GM18499 (cell line): ENCODE data around the gene CCNL1.

ENCODE experiments used
- ATAC-seq: cut with Tn5 transposase; IDR thresholded peaks from one replicate; pipeline ENCODE4 v1.9.1; 2021; ENCODE audit warnings: moderate number of reproducible peaks; ENCODE audit not compliant: insufficient read depth, unreplicated experiment

The CCNL1 gene

DNA sequence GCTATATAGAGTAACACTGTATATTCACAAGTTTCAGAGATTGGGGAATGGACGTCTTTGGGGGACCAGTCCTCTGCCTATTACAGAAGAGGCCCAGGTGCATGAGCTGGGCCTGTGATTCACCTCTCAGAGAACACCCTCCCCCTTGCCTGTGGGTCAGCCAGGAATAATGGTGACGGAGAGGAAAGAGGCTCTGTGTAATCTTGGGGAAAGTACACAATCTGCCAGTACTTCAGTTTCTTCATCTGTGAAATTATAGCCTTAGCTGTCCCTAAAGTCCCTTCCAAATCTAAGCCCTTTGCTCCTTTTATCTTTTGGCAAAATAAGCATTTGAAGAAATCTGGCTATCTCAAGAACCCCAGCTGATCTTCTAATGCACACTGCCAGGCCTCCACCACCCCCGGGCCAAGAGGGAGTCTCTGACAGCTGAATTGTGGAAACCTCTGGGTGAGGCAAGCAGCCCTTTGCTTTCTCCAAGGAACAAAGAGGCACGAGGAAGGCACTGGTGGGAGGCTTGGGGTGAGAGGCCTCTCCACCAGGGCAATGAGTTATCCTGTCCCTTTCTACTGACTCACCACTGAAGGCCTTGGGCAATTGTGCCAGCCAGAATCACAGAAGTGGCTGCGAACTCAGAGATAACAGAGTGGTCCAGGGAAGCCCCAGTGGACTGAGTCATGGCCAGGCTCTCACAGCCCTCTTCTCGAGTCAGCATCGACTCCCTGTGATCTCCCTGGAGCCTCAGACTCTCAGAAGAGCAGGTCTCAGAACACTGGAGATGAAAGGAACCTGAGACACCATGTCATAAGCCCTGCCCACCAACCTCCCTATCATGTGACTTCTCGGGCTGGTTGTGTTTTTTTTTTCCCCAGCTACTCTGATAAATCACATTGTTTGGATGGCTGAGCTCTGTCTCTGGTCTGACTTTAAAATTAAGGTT lies 31.8 kb downstream of the CCNL1 start:
- ATAC-seq, result no peak

DNA sequence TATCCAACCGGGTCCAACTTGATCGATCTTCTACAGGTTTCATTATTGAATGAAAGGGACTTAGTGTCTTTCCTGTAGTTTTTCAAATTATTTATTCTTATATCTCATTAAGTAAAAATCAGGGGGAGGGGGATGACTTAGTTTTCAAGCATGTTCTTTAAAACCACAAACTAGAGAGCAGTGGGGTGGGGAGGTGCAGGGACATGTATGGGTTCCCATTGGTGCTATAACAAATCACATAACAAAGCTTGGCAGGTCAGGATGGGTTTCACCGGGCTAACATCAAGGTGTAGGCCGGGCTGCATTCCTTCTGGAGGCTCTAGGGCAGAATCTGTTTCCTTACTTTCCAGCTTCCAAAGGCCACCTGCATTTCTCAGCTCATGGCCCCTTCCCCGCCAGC lies 32.7 kb downstream of the CCNL1 start:
- no peak for ATAC-seq

DNA sequence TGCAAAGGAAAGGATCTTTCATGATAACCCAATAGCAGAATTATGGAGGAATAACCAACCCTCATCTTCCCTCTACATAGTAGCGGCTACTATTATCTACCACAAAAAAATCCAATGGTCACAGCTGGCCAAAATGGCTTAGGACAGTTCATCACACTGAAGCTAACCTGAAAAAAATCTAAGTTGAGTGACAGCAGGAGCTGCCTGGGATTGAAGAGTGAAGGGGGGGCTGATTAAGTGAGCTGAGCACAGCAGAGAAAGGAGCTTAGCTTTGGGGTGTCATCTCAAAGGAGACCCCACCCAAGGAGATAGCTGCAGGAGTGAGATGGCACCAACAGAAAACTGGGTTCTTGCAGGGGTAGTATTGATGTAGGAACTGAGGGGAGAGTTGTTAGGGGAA lies 33.6 kb downstream of the CCNL1 start:
- ATAC-seq, result no peak

DNA sequence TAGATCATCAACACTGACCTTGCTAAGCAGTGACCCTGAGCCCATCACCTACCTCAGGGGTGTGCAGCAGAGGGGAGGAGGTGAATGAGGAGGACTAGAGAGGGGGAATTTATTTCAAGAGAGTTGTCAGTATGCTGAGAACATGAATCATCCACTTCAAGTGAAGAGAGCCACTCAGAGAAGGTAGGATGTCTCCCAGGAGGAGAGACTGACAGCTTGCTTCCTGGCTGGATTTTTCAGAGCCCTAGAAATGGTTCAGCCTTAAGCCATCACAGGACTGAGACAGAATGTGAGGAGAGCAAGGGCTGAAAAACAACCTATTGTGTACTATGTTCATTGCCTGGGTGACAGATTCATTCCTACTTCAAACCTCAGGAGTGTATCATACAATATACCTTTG lies 34.8 kb downstream of the CCNL1 start:
- no peak for ATAC-seq

DNA sequence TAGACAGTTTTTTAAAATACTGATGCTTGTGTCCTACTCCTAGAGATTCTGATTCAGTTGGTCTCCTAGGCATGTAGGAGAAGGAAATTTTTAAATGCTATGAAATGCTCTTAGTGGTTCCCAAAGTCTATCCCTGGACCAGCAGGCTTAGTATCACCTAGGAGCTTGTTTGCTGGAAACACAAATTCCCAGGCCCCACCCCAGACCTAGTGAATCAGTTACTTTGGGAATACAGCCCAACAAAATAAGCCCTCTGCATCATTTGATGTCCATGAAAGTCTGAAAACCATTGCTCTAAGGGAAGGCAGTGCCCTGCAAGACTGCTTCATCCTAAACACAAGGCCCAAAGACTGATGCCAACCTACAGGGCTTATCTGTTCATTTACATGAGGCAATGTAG lies 36.3 kb downstream of the CCNL1 start:
- no peak for ATAC-seq

DNA sequence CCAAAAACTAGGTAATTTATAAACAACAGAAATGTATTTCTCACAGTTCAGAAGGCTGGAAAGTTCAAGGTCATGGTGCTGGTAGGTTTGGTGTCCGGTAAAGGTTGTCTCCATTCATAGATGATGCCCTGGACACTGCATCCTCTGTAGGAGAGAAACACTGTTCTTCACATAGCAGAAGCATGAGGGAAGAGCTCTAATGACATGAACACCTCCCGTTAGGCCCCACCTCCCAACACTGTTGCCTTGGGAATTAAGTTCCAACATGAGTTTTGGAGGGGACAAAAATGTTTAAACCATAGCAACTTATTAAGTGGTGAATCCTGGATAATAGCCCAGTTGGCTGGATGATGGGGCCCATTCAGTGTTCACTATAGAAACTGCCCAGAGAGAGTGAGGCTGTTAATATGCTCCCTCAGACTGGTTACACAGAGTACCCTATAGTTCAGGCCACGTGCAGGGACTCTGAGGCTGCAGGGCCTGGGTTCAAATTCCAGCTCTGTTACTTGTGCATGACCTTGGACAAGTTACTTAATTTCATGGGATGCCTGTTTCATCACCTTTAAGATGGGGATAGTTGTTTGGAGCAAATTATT lies 37.0 kb downstream of the CCNL1 start:
- no peak for ATAC-seq

DNA sequence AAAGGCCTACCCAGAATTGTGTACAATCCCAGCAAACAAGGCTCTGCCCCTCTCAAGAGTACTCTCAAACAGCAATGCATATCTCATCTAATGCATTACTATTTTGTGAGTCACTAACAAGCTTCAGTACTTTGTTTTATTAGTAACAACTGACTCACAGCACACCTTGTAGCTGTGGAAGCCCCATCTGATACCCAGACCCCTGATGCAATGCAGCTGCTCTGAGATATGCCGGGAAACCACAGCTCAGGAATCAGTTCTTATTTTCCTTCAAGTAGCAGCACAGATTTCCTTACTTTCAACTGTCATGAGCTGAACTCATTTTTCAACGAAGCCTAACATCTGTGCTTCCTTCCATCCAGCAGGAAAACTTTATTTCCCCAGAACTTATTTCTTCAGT lies 37.8 kb downstream of the CCNL1 start:
- ATAC-seq, result no peak

DNA sequence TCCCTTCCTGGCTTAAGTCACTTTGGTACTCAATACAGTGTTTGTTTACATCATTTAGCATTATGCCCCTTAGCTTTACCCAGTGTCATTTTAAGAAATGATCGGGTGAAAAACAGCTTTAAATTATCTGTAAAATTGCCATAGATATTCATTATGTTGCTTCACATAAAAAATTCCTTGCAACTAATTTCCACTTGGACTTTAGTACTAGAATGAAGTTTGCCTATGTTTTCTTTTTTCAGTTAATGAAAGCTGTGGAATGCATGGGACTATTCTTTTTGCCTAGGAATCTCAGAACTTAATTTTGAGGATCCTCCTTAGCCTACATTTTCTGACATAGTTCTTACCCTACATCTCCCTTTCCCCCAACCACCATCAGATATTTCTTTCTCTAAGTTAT lies 38.4 kb downstream of the CCNL1 start:
- ATAC-seq, result no peak

DNA sequence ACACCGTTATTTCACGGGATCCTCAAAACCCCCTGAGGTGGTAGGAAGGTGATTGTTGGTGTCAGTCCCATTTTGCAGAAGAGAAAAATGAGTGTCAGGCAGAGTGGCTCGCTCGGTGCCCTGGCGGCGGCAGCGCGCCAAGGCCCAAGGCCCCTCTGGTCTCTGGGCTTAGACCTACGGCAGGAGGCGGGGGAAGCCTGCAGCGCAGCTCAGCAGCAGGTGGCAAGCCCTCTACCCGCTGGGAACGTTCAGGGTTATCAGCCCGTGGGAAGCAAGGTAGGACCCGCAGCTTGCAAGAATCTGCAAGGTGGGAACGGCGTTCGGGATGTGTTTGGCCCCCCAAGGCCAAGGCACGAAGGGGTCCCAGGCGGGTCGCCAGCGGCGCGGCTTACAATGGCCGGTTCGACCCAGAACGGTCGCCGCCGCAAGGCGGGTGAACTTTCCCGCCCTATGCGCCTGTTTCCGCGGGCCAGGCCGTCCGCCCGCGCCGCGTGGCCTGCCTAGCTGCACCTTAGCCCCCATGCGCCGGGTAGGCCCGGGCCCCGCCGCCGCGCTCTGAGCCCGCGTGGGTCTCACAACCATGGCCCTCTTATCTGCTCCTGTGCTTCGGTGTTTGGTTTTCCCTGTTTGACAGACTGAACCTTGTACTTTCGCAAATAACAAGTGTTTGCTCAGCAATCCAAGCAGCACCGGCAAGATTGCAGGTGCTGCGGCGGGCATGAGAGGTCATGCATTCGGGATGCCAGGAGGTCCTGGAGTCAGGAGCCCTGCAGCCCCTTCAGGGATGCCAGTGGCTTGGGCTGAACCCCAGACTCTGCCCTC lies 39.7 kb downstream of the CCNL1 start:
- ATAC-seq, result no peak

DNA sequence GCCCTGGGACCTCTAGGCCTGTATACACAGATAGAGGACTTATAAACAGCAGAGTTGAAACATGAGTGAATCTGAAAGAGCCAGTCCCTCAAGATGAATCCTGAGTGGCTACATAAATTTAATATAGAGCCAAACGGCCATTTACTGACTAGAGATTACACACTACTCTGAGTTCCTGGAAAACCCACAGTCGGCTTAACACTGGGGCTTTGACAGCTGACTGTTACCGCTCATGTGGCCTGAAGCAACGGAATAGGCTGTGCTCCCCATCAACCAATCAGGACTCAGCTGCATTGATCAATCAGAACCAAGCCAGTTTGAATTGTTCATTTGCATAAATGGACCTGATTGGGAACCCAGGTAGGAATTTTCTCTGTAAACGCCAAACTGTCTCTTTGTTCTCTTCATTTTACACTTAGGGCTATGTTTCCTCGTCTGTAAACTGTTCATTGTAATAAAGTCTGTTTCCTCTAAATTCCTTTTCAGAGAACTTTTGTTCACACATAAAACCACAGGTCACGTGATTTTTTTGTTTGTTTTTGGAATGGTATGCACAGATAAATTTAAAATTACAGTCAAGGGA lies 40.5 kb downstream of the CCNL1 start:
- no peak for ATAC-seq

DNA sequence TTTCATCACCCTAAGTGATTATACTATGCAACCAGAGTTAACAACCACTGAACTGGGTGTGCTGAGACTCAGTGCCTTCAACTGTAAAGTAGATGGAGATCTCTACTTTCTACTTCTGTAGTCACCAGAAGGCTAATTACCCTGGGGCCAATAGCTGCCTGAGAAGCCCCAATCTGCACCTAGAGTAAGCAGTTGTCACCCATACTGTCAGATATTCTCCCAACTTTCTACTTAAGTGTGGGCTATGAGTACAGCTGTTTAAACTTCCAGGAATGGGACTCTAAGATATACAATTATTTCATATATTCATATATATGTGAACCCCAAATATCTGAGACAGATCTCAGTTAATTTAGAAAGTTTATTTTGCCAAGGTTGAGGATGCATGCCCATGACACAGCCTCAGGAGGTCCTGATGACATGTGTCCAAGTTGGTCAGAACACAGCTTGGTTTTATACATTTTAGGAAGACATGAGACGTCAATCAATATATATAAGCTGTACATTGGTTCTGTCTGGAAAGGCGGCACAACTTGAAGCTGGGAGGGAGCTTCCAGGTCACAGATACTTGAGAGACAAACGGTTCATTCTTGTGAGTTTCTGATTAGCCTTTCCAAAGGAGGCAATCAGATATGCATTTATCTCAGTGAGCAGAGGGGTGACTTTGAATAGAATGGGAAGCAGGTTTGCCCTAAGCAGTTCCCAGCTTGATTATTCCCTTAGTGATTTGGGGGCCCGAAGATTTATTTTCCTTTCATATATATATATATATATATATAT lies 41.9 kb downstream of the CCNL1 start:
- no peak for ATAC-seq

DNA sequence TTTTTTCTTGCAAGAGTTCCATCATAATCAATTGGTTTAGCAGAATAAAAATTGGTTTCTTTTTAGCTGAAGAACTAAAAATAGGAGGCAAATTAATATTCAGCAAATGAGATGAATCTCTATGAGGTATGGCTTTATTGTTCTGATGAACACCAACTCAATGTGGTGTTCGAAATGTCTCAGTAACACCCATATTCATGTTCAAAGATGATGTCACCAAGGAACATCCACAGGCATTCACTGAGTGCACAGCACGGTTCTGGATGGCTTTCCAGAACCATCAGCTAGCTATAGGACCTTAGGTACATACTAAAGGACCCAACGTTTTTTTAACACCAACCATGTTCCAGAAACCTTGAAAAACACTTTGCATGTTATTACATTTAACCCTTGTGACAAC lies 42.7 kb downstream of the CCNL1 start:
- ATAC-seq, result no peak

DNA sequence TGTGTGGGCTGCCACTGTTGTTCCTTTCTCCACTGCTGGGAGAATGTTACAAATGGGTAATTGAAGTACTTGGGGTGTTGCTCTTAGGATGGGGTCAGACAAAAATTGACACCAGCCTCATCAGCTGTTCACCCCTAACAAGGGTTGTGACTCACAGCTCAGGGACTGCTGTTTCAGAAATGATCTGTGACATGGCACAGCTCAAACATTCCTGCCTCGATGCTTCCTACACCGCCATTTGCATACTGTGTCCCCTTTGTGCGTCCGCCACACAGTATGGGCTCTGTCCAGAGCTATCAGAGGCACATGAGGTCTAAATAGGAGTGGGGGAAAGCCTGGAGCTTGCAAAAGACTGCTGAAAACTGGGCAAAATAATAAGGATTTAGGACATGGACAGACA lies 43.9 kb downstream of the CCNL1 start:
- ATAC-seq, result no peak

DNA sequence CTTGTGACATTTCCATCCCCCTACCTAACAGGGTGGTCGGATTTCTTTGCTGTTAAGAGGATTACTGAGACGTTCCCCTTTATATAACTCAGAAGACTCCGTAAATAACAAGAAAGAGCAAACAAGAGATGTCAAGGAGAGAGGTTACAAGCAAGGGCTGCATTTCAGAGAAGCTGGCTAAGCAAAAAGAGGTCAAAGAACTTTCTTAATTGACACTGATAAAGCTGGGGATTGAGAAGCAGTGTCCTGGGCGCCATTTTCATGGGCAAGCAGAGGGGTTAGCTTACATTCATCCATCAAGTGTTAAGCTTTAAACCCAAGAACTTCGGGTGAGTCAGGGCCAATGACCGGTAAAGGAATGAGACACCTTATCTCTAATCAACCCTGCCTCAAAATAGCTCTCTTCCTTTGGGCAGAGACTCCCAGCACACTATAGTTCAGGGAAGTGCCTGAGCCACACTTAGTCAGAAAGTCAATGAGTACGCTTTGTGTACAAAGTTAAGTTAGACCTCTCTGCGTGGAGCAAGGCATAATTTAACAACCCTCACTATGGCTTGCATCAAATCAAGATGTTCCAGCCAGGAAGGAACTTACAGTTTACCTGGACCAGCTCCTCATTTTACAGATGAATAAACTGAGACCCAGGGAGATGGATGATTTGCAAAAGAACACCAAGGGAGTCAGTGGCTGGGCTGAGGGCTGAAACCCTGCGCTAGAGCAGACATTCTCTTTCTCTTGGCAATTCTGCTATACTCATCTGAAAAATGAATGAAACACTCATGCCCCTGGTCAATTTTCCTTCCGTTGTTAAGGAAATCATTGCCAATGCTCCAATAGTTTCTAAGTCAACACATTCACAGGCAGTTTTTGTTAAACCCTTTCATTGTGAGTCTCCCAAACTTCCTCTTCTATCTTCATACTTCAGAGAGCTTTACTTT lies 44.6 kb downstream of the CCNL1 start:
- no peak for ATAC-seq

DNA sequence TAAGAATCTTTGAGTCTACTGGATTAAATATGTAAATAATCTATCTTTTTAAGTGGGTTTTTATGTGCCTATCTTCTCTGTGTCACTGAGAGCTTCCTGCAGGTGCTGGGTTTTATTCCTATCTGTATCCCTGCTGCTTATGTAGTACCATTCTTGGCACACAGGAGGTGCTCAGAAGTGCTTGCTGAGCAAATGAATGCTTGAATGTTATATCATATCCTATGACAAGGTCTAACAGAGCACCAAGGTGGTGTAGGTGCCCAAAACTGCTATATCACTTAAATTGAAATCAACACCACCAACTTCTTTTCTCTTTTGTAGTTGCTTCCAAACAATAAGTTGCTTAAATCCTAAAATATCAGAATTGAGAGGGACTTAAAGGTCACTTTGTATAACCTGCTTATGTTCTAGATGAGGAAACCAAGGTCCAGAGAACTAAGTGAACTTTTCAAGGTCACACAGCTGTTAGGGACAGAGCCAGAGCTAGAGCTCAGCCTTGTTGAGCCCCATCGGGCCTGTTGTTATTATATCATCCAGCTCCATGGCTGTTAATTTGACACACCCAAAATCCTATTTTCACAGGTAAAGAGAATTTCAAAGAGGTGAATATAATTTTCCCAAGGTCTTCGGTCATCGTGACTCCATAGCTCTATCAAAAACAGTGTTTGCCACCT lies 46.0 kb downstream of the CCNL1 start:
- ATAC-seq, result no peak

DNA sequence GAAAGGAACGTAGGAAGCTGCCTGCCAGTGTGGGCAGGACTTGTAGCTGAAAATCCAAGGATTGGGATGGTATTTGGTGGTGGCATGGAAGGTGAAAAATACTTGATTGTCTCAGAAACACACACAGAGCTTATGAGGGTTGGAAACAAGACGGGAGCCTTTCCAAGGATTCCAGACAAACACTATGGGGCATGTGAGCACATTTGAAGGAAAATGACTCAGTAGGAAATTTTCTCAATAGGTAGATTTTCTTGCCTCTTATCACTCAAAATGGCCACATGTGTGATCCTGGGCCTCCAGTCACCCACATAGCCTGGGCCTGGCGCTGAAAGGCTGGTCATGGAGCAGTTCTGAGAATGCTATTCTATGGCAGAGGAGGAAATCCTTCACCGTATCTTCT lies 47.4 kb downstream of the CCNL1 start:
- ATAC-seq, result no peak

DNA sequence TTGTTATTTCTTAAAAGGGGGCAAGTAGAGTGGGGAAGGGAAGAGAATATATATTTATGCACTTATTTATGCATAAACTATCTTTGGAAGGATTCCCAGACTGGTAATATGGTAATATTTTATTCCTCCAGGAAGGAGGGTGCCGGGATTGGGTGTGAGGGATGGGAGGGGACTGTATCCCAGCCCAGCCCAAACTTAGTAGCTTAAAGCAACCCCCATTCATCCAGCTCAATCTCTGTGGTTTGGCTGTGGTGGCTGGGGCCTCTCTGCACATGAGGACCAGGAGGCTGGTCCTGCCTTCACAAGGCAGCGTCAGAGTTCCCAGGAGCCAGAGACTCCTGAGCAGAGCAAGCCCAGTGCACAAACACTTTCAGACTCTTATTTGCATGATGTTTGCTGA lies 48.4 kb downstream of the CCNL1 start:
- ATAC-seq, result no peak

DNA sequence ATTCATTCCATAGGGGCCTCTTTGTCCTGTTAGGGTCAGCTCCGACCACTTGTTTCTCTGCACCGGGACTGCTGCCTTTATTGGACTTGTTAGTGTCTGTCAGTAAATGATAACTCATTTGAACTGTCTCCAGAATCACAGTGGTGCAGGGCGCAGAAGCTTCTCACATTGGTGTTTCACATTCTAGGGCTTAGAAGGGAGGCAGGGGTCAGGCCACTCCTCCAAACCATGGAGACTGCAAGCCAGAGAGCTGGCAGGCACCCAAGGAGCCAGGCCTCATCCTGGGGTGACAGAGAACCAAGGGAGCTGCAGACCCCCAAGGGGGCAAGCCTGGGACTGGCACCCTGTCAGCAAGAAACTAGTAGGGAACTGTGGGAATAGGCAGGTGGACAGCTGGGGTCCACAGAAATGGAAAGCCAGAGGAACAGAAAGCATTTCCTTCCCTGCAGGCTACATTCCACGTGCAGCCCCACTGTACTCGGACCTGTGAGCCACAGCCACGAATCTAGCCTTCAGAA lies 49.1 kb downstream of the CCNL1 start:
- no peak for ATAC-seq
